ENCODE results near the gene PAX3.

The PAX3 gene

DNA sequence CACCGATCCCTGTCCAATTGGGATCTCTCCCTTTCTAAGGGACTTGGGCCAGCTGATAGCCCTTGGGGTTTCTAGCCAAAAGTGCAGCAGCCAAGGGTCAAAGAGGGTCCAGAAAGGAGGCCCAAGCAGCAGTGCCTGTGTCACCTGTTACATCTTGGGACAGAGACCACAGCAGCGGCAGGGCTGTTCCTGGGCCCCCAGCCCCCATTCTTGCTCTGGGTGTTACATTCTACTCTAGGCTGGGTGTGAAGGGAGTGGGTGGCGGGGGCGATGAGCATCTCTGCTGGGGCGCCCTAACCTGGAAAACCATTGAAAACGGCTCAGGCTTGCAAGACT is 1.2 kb downstream of the PAX3 start:
- H3K4me3 Mint-ChIP-seq = no peak overlapping the region
- peaks cover 87% of the 10 kb centered on the region for H3K4me1 Mint-ChIP-seq (ENCODE audit: low read depth)
- peaks cover 2% of the 10 kb centered on the region for H3K9me3 Mint-ChIP-seq
- no peak overlapping the region for H3K27ac Mint-ChIP-seq
- H3K27me3 Mint-ChIP-seq = peaks cover 99% of the 10 kb centered on the region
- intact Hi-C loops (cut with micrococcal nuclease) = no loop called here
- no peaks in the 10 kb centered on the region for H3K36me3 Mint-ChIP-seq (ENCODE audit: low read depth)

DNA sequence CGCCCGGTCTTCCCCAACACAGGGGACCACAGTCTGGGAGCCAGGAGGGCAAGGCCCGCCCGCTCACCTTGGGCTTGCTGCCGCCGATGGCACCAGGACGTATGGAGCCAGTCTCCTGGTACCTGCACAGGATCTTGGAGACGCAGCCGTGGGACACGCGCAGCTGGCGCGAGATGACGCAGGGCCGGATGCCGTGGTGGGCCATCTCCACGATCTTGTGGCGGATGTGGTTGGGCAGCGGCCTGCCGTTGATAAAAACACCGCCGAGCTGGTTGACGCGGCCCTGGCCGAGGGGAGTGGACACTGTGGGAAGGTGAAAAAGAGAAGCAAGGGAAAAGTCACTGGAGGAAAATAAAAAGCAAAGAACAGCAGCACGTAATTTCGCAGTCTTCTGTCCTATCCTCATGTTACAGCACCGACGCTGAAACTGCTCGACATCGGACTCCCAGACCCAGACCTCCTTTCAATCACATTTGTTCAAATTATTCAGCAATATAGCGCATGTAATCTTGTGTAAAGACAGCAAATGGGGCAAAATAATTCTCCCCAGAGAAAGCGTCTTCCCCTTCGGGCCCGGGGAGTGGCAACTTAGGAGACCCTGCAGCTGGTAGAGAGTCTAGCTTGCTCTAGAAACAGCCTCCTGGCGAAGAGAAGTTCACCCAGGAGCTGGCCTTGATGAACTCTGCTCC is 1.7 kb downstream of the PAX3 start:
- H3K4me3 Mint-ChIP-seq = peak overlapping the region; percentile 61
- H3K27ac Mint-ChIP-seq = no peak overlapping the region
- H3K36me3 Mint-ChIP-seq (ENCODE audit: low read depth) = no peaks in the 10 kb centered on the region
- intact Hi-C loops (cut with micrococcal nuclease) = no loop called here
- H3K27me3 Mint-ChIP-seq = peaks cover 99% of the 10 kb centered on the region
- H3K4me1 Mint-ChIP-seq (ENCODE audit: low read depth) = peaks cover 82% of the 10 kb centered on the region
- H3K9me3 Mint-ChIP-seq = no peaks in the 10 kb centered on the region

DNA sequence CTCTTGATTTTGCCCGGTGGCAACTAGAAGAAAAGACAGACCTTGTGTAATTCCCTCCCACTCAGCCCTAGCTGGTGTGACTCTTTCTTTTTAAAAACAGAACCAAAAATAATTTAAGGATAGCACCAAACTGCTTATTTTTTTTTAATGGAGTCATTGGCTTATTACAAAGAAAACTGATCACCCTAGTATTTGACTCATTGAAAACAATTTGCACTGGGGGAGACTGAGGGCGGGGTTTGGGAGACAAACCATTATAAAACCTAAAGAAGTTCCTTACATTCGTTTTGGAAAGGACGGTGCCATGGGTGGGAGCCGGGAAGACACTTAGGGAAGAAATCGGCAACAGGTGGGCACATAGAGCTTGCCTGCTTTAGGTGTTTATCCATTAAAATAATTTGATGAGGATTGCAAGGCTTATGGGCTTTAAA is 2.5 kb downstream of the PAX3 start:
- Mint-ChIP-seq H3K27ac (no peak overlapping the region), H3K4me3 (no peak overlapping the region), H3K36me3 (ENCODE audit: low read depth) (no peaks in the 10 kb centered on the region), H3K4me1 (ENCODE audit: low read depth) (peaks cover 74% of the 10 kb centered on the region), H3K27me3 (peaks cover 99% of the 10 kb centered on the region), H3K9me3 (no peaks in the 10 kb centered on the region)
- intact Hi-C loops (cut with micrococcal nuclease) = no loop called here

DNA sequence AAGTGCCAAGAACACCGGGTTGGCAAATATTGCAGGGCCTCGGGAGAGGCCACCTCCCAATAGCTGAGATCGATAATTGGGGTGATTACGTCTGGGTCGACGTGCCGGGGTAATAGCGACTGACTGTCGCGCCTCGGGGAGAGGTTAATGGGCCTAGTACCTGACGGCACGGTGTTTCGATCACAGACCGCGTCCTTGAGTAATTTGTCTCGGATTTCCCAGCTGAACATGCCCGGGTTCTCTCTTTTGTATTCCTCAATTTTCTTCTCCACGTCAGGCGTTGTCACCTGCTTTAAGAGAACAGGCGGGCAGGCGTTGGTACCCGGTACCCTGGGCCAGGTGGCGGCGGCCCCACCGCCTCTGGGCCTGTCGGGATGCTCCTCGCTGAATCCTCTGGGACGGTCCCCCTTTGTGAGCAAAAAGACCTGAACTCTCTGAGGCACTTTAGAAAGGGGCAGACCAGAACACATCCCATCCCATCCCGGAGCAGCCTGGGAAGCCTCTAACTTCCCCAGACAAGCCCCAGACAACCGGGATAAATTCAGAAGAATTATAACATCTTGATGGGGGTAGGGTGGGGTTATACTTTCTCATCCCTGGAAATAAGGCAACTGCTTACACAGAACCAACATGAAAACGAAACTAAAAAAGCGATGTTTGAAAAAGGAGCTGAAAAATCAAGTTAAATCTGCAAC is 3.3 kb downstream of the PAX3 start:
- intact Hi-C loops (cut with micrococcal nuclease) = no loop called here
- Mint-ChIP-seq H3K36me3 (ENCODE audit: low read depth) (no peaks in the 10 kb centered on the region), H3K27ac (peak overlapping the region; percentile 66)

DNA sequence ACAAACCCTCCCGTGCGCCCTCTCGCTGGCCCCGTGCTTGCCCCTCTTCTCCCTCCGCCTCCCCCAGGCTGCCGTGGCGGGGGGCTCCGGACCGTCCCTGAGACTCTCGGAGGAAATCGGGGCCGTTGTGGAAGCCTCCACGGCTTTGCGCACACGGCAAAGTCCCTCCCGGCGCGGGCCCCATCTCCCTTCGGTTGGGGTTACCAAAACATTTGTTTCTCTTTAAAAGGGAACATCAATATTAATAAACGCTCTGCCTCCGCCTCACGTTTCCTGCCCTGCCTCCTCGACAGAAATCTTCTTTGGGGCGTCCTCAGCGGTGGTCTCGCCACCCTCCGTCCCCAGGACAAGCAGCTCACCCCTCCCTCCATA is 3.8 kb downstream of the PAX3 start:
- Mint-ChIP-seq H3K4me1 (ENCODE audit: low read depth) (peaks cover 74% of the 10 kb centered on the region), H3K9me3 (no peaks in the 10 kb centered on the region), H3K4me3 (peak overlapping the region; percentile 92), H3K36me3 (ENCODE audit: low read depth) (no peaks in the 10 kb centered on the region), H3K27ac (peak overlapping the region; percentile 66), H3K27me3 (peaks cover 99% of the 10 kb centered on the region)
- intact Hi-C loops (cut with micrococcal nuclease) = no loop called here

More for the DNA sequence above, 3.3 kb downstream of the PAX3 start:
- peak overlapping the region; percentile 92 for H3K4me3 Mint-ChIP-seq
- H3K4me1 Mint-ChIP-seq (ENCODE audit: low read depth) = peaks cover 74% of the 10 kb centered on the region
- peaks cover 99% of the 10 kb centered on the region for H3K27me3 Mint-ChIP-seq
- H3K9me3 Mint-ChIP-seq = no peaks in the 10 kb centered on the region

DNA sequence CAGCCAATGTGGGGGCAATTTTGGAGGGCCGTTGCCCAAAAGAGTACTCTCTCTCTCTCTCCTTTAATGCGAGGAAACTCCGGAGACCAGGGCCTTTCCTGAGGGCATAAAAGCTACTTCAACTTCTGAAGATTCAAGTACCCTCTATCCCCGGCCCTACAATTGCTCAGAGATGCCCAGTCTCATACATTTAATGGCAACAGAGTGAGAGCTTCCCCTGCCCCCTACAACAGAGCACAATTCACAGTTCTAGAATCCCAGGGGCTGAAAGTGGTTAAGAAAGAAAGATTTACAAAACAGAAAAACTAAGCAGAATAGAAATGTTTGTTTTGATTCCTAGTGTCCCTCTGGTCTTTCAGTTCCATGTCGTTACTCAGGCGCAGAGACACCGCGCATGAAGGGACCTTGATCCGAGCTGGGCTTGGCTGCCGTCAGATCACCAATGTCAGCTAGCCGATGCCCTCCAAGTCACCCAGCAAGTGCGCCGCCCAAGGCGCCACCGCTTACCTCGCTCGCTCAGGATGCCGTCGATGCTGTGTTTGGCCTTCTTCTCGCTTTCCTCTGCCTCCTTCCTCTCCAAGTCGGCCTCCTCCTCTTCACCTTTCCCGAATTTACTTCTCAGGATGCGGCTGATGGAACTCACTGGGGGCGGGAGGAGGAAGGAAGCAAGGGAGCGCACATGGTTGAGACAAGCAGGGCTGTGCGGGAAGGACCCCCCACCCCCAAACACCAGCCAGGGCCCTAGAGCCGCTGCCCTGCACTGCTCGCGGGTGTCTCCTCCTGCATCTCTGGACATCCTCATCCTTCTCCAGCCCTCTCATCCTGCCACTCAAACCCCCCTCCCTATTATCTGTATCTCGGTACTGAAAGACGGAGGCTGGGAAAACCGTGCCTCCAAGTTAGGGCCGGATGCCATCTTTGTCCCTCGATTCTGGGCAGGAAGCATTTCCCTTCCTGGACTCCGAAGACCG is 4.9 kb downstream of the PAX3 start:
- Mint-ChIP-seq H3K27me3 (peaks cover 99% of the 10 kb centered on the region), H3K36me3 (ENCODE audit: low read depth) (no peaks in the 10 kb centered on the region), H3K9me3 (no peaks in the 10 kb centered on the region), H3K4me3 (no peak overlapping the region), H3K27ac (no peak overlapping the region), H3K4me1 (ENCODE audit: low read depth) (peaks cover 69% of the 10 kb centered on the region)
- intact Hi-C loops (cut with micrococcal nuclease) = no loop called here

DNA sequence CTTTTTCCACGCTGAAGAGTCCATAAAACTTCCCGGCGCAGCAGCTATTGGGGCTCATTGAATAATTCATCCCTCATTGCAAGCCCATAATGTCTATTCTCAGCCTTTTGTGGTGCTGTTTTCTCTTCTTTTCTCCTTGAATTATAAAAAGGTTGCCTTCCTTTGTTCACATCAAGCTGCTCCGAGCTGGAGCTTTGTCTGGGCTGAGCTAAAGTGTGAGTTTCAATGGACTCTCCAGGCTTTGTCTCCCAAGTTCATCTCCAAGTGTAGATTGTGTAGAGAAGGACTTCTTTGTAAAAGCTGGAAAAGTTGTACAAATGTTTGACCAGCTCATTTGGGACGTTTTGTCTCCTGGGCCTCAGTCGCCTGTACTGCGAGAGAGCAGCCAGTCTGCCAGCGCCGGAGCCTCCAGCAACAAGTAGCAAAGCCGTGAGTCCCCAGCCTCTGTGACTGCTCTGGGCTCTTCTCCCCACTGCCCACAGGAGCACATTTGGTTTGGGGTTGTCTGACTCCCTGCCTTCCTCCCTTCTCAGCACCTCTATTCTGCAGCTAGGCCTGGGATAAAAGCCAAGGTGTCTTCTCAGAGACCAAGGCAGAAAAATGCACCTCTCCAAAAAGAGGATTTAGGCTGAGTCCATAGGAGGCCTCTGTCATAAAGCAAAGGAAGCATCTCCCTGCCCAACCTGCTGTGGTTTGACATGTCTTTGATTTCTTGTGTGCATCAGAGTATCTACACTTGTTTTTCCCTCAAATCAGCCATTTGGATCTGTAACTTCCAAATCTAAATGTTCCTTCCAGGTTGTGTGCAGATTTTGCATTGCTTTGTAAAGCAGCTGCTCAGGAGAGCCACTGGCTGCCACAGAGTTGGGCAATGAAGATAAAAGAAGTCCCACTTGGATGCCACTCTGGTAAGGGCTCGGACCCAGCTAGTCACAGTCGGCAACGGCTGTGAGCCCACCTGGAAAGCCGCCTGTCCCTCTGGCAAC is 6.4 kb downstream of the PAX3 start:
- peaks cover 100% of the 10 kb centered on the region for H3K27me3 Mint-ChIP-seq
- no peak overlapping the region for H3K27ac Mint-ChIP-seq
- H3K4me3 Mint-ChIP-seq = no peak overlapping the region
- H3K4me1 Mint-ChIP-seq (ENCODE audit: low read depth) = peaks cover 62% of the 10 kb centered on the region
- H3K36me3 Mint-ChIP-seq (ENCODE audit: low read depth) = no peaks in the 10 kb centered on the region
- intact Hi-C loops (cut with micrococcal nuclease) = no loop called here
- no peaks in the 10 kb centered on the region for H3K9me3 Mint-ChIP-seq

DNA sequence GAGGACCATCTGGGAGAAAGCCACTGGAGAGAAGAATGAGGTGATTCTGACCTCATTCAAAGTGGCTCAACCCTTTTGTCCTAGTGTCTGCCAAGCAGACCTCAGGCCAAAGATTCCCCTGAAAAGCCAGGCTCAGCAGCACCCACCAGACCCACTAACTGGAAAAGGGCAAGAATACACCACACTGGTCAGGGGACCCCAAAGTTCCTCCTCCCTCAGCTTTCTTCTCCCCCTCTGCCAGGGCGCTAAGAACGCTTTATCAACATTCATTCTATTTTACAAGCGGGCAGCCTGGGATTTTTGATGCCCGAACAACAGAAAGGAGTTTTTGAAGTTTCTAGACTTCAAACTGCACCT is 7.3 kb downstream of the PAX3 start:
- intact Hi-C loops (cut with micrococcal nuclease) = no loop called here
- no peaks in the 10 kb centered on the region for H3K9me3 Mint-ChIP-seq
- H3K36me3 Mint-ChIP-seq (ENCODE audit: low read depth) = no peaks in the 10 kb centered on the region
- peaks cover 99% of the 10 kb centered on the region for H3K27me3 Mint-ChIP-seq
- H3K27ac Mint-ChIP-seq = no peak overlapping the region
- peaks cover 52% of the 10 kb centered on the region for H3K4me1 Mint-ChIP-seq (ENCODE audit: low read depth)
- H3K4me3 Mint-ChIP-seq = no peak overlapping the region

DNA sequence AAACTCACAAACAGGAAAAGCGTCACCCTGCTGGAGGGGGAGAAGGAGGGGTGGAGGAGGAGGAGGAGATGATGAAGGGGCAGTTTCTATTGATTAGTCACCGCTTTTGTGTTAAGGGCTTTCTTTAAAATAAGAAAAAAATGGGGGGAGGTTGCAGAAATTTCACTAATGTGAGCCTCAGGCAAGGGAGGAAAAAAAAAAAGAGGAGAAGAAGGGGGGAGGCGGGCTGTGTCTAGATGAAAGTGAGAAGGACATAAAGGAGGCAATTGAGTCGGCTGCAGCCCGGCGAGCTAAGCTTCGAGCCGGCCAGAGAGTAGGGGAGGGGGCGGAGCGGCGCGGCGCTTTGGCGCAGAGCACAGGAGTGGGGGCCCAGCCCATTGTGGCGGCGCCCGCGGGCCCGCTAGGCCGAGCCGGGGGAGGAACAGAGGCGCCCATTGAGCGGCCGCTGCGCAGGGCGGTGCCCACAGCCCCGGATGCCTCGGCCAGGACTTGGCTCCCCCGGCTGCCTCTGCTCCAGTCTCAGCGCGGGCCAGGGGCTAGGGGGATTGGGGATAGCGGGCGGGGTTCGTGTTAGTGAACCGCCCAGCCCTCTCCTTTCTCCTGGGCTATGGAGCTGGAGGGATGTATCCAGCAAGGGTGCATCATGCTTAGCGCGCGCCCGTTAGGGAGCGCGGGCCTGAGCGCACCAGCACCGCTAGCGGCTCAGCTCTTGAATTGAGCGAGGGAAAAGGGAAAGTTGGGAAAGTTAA is 7.9 kb downstream of the PAX3 start:
- H3K36me3 Mint-ChIP-seq (ENCODE audit: low read depth) = no peaks in the 10 kb centered on the region
- no peak overlapping the region for H3K27ac Mint-ChIP-seq
- no peak overlapping the region for H3K4me3 Mint-ChIP-seq
- H3K9me3 Mint-ChIP-seq = no peaks in the 10 kb centered on the region
- intact Hi-C loops (cut with micrococcal nuclease) = no loop called here
- H3K4me1 Mint-ChIP-seq (ENCODE audit: low read depth) = peaks cover 48% of the 10 kb centered on the region
- peaks cover 99% of the 10 kb centered on the region for H3K27me3 Mint-ChIP-seq

DNA sequence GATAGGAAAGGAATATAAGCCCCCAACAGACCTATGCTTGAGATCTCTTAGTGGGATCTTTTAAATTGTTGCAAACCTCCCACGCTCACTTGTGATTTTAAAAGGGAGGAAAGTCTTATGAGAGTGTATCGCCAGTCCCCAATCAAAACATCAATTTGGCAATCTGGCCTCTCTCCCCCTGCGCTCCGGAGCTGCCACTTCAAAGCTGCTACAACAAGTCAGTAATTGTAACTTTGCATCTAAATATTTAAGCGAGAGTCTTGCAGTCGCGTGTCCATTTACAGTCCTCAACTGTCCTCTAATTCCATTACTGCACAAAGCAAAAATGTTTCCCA is 8.4 kb downstream of the PAX3 start:
- H3K4me1 Mint-ChIP-seq (ENCODE audit: low read depth) = peaks cover 43% of the 10 kb centered on the region
- no peak overlapping the region for H3K4me3 Mint-ChIP-seq
- peaks cover 96% of the 10 kb centered on the region for H3K27me3 Mint-ChIP-seq
- no peaks in the 10 kb centered on the region for H3K9me3 Mint-ChIP-seq
- no peaks in the 10 kb centered on the region for H3K36me3 Mint-ChIP-seq (ENCODE audit: low read depth)
- no peak overlapping the region for H3K27ac Mint-ChIP-seq
- intact Hi-C loops (cut with micrococcal nuclease) = no loop called here

DNA sequence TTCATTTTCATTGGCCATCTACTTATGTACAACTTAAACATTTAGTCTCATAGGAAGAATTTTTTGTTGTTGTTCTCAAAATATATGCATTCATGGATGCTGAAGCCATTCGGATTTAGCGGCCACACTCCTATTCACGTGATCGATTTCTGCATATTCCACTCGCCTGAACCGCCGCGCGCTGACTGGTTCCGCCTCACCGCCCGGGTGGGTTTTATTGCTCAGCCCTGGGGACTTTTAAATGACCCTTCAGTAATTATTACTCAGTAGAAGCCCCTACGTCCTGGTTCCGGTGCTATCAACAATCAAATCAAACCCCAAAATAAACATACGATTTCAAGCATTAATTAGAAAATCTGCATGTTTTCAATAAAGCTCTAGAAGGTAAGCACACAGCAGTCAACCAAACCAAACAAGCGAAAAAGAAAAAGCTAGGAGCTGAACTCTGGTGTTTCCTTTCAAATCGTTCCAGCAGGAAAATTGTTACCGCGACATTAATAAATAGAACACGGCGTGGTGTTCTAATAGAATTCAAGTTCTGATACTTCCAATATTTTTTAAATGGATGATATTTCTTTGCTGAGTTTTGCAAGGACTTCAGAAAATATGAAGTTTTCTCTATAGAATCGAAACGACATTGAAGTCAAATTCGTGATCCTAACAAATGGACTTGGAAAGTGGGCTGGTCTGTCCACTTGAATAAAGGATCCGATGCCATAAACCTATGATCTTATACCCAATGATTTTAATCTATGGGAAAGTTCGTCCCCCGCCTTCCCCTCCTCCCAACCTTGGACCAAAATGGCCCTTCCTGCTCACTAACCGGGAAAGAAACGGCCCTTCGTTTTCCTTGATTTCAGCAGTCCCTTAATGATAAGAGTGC is 9.3 kb downstream of the PAX3 start:
- Mint-ChIP-seq H3K27me3 (peaks cover 94% of the 10 kb centered on the region), H3K4me3 (no peak overlapping the region), H3K9me3 (no peaks in the 10 kb centered on the region), H3K36me3 (ENCODE audit: low read depth) (no peaks in the 10 kb centered on the region), H3K27ac (no peak overlapping the region), H3K4me1 (ENCODE audit: low read depth) (peaks cover 35% of the 10 kb centered on the region)
- intact Hi-C loops (cut with micrococcal nuclease) = no loop called here

DNA sequence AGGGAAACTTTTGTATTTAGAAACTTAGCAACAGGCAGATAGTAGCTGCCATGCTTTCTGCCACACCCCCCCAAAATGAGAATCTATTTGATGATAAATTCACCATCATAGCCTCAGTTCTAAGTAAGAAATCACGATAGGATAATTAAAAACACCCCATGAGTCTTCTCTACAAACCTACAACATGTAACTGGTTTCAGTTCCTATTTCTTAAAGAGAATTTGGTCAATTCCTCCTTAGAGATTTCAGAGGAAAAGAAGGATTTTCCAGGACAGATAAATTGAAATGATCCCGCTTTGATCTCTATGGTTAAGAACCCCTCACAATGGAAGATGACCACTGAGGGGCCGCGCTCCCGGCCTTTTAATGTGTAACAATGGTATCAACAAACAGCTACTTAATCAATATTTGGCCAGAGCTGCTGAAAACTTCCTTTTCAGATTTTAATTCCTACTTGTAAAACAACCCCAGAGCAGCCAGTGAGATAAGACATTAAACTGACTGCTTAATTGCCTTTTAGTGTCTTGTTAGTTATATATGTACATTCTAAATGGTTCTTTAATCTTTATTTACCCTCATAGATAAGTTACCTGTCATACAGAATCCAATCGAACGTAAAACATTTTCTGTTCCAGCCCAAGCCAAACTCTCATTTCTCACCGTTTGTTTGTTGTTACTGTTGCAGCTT is 10.1 kb downstream of the PAX3 start:
- Mint-ChIP-seq H3K27me3 (peaks cover 94% of the 10 kb centered on the region), H3K4me3 (no peak overlapping the region), H3K36me3 (ENCODE audit: low read depth) (no peaks in the 10 kb centered on the region), H3K4me1 (ENCODE audit: low read depth) (peaks cover 27% of the 10 kb centered on the region), H3K27ac (no peak overlapping the region), H3K9me3 (no peaks in the 10 kb centered on the region)
- intact Hi-C loops (cut with micrococcal nuclease) = no loop called here

Data from dendritic cell treated with granulocyte-macrophage colony-stimulating factor and Interleukin-4, amounts not matched to agents 40 ng/mL and 50 ng/mL, for 4 days (primary cell).